KOPT-K1 (cell line): Measurements from ENCODE around the gene CACTIN.
"Not testable (repeated sequence)": the region's sequence is repeated elsewhere in the genome, so short reads cannot be mapped to it uniquely, and the experiment has no call there.

Source experiments
- H3K27ac ChIP-seq: fragments of 200-600 bp; sonication (generic); 2 replicates; pipeline ENCODE4 v1.5.1; 2016; ENCODE audit warnings: antibody characterized with exemption, mild to moderate bottlenecking, low read depth, low read length; ENCODE audit not compliant: poor library complexity, severe bottlenecking
- H3K36me3 ChIP-seq: fragments of 200-600 bp; sonication (generic); 2 replicates; pipeline ENCODE4 v1.5.1; 2017; ENCODE audit warnings: antibody characterized with exemption, mild to moderate bottlenecking, low read length, moderate library complexity; ENCODE audit not compliant: insufficient read depth
- H3K9me3 ChIP-seq: fragments of 200-600 bp; sonication (generic); 2 replicates; pipeline ENCODE4 v1.5.1; 2017; ENCODE audit warnings: antibody characterized with exemption, low read length, mild to moderate bottlenecking; ENCODE audit not compliant: insufficient read depth, poor library complexity, severe bottlenecking

Gene CACTIN

DNA sequence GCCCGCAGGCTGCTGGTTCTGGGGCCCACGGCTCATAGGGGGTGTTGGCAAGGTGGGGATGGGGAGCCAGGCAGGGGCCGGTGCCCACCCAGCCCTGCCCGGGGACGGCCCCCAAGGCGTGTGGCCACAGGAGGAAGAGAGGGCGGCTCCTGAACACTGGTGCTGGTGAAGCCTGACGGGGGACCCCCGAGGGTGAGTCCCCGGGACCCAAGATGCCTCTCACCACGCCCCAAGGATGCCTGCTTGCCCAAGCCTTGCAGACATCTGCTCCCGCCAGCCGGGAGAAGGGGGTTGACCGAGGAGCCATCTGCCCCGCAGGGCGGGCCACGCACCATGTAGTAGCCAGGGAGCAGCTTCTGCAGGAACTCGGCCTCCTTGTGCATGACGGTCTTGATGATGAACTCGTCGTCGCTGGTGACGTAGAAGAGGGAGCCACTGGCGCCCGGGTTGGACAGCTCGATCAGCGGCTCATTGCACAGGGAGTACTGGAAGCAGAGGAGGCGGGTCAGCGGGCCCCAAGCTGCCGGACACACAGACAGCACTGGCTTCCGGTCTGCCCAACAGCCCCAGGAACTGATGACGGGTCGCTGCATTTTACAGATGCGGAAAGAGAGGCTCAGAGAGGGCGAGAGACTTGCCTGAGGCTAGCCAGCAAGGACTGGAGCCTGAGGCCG lies 29.6 kb upstream of the CACTIN start:
- no peaks in the 10 kb centered on the region for H3K9me3 ChIP-seq
- peaks cover 20% of the 10 kb centered on the region; the same call in 1 of the 2 replicates for H3K36me3 ChIP-seq
- H3K27ac ChIP-seq, result no peak overlapping the region

DNA sequence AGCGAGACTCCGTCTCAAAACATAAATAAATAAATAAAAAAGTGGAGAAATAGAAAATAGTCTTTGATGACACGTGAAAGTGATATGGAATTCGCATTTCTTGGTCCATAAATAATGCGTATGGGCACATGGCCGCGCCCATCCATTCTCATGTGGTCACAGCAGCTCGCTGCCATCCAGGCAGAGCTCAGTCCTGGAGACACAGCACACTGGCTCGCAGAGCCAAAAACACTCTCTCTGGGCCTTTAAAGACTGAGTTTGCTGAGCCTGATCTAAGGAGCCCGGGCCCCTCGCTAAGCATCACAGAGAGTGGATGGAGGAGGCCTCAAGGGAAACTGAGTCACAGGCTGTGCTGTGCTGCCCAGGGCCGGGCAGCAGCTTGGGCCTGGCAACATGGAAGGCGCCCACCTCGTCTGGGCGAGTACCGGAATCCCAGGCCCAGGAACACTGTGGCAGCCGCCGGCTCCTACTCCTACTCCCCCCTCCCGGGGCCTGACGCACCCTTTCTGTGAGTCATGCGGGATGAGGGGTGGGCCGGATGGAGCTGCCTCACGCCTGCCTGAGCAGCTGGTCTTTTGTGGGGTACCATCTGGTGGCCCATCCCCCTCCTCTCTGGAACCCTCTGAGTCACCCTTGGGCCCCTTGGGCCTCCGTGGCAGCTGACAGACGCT lies 28.9 kb upstream of the CACTIN start:
- H3K36me3 ChIP-seq, result peaks cover 19% of the 10 kb centered on the region; the same call in 1 of the 2 replicates

DNA sequence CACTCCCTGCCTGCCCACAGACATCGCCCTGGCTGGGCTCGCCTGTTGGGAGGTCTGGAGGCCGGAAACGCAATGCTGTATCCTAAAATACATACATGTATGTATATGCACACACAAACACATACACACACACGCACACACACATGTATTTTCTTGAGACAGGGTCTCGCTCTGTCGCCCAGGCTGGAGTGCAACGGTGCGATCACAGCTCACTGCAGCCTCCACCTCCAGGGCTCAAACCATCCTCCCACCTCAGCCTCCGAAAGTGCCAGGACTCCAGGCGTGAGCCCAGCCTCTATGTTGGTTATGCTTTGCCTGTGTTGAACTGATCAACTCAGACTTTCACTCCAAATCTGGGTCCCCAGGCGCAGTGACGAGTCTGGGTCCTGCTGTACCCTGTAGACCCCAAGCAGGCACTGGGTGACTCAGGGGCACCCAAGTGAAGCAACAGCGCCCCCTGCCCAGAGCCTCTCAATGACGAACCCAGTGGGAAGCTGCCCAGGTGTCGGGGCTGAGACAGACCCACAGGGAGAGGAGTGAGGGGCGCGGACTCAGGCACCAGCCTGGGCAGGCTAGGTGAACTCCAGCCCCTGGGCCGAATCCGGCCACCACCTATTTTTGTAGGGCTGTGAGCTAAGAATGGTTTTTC lies 27.4 kb upstream of the CACTIN start:
- Histone ChIP-seq H3K9me3 (no peaks in the 10 kb centered on the region), H3K36me3 (peaks cover 19% of the 10 kb centered on the region; the same call in 1 of the 2 replicates), H3K27ac (no peak overlapping the region)

More for the DNA sequence above, 28.9 kb upstream of the CACTIN start:
- H3K27ac ChIP-seq, result no peak overlapping the region
- H3K9me3 ChIP-seq, result no peaks in the 10 kb centered on the region

DNA sequence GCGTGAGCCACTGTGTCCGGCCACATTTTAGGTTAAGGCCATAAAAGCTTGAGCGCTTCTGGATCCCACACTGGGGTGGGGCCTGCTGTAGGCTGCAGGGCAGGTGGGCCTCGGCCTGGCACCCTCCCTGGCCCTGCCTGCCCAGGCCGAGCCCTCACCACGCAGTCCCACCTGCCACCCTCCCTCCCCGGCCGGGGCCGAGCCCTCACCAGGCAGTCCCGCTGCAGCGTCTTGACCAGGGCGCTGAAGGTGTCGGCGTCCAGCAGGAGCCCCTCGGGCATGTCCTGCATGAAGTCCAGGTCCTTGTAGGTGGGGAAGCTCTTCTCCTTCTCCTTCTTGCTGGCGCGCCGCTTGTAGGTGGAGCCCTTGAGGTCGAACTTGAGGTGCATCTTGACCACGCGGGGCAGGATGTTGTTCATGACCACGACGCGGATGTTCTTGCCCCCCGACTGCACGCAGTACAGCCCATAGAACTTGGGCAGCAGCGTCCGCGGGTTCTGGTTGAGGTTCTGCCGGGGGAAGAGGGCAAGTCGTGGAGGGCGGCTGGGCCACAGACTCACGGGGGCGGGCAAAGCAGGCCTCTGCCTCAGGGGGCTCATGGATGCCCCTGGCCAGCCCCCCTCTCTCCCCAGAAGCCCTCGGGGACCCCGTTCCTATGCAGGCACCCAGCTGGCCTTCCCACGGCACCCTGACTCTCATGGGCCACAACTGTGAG lies 26.6 kb upstream of the CACTIN start:
- no peaks in the 10 kb centered on the region for H3K9me3 ChIP-seq
- peaks cover 19% of the 10 kb centered on the region; the same call in 1 of the 2 replicates for H3K36me3 ChIP-seq
- no peak overlapping the region for H3K27ac ChIP-seq

- H3K27ac ChIP-seq, result no peak overlapping the region
- peaks cover 19% of the 10 kb centered on the region; the same call in 1 of the 2 replicates for H3K36me3 ChIP-seq
- no peaks in the 10 kb centered on the region for H3K9me3 ChIP-seq
Observed at GRCh38 chr19:3652422-3652821, 25.8 kb upstream of the CACTIN start.

- peaks cover 14% of the 10 kb centered on the region; the same call in 1 of the 2 replicates for H3K36me3 ChIP-seq
- no peak overlapping the region for H3K27ac ChIP-seq
- H3K9me3 ChIP-seq, result no peaks in the 10 kb centered on the region
Observed at GRCh38 chr19:3651684-3652083, 25.1 kb upstream of the CACTIN start.

- H3K36me3 ChIP-seq, result peaks cover 7% of the 10 kb centered on the region; the same call in 1 of the 2 replicates
- no peak overlapping the region for H3K27ac ChIP-seq
- H3K9me3 ChIP-seq, result no peaks in the 10 kb centered on the region
Observed at GRCh38 chr19:3649888-3650287, 23.3 kb upstream of the CACTIN start.

DNA sequence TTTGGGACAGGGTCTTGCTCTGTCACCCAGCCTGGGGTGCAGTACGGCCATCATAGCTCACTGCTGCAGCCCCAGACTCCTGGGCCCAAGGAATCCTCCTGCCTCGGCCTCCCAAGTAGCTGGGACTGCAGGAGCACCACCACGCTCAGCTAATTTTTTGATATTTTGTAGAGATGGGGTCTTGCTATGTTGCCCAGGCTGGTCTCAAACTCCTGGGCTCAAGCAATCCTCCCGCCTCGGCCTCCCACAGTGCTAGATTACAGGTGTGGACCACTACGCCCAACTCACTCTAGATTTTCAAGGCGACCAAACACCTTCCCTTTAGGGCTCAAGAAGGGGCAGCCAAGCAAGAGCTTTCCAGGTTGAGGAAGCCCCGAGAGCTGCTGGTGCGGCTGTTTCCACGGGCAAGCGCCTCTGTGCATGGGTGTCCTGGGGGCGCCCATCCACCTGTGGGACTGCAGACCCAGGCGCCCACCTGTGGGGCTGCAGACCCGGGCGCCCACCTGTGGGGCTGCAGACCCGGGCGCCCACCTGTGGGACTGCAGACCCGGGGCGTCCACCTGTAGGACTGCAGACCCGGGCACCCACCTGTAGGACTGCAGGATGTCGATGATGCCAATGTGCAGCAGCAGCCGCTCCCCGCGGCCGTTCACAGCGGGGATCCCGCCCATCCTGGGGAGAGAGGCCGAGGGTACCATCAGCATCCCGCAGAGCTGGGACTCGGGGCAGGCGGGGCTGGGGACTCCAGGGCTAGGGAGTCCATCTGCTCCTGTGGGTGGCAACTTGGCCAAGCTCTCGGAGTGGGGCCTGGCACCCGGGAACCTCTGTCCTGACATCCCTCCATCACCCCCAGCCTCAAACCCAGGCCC lies 21.7 kb upstream of the CACTIN start:
- no peaks in the 10 kb centered on the region for H3K9me3 ChIP-seq
- H3K27ac ChIP-seq, result no peak overlapping the region
- peaks cover 7% of the 10 kb centered on the region; the same call in 1 of the 2 replicates for H3K36me3 ChIP-seq

- H3K9me3 ChIP-seq, H3K36me3 ChIP-seq, H3K27ac ChIP-seq: not testable (repeated sequence)
Observed at GRCh38 chr19:3647102-3647501, 20.5 kb upstream of the CACTIN start.

GRCh38 chr19:3646336-3647092 lies 19.9 kb upstream of the CACTIN start:
- no peaks in the 10 kb centered on the region; the same call in 1 of the 2 replicates for H3K36me3 ChIP-seq
- H3K27ac ChIP-seq, result no peak overlapping the region
- no peaks in the 10 kb centered on the region for H3K9me3 ChIP-seq

DNA sequence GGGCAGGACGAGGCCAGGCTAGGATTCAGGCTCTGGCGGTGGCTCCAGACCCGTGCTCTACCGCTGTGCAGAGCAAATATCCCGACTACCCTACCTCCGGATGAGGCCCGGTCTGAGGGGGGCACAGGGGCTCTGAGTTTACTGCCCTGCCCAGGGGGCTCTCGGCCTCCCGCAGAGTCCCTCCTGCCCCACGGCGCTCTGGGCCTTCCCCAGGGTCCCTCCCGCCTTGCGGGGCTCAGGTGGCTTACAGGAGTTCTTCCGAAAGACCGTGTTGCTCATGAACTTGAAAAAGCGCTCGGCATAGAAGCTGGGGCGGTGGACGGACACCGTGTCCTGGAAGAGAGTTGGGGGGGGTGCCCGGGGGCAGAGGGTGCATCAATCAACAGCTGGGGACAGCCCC lies 19.1 kb upstream of the CACTIN start:
- Histone ChIP-seq H3K27ac (no peak overlapping the region), H3K9me3 (no peaks in the 10 kb centered on the region), H3K36me3 (no peaks in the 10 kb centered on the region; the same call in 1 of the 2 replicates)

DNA sequence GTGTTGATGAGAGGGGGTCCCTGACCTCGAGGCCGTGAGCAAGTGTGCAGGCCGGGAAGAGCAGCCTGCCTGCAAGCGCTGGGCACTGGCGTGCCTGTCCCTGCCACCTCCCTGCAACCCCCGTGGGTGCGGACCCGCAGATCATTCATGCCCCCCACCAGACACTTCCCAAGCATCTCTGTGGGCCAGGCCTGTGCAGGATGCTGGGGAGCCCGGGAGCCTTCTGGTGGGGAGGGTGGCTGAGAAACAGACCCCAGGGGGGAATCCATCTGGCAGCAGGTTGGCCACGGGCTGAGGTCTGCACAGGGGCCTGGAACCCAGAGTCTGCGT lies 18.4 kb upstream of the CACTIN start:
- Histone ChIP-seq H3K36me3 (no peaks in the 10 kb centered on the region), H3K9me3 (no peaks in the 10 kb centered on the region)

GRCh38 chr19:3644351-3645066 lies 17.9 kb upstream of the CACTIN start:
- Histone ChIP-seq H3K36me3 (no peaks in the 10 kb centered on the region), H3K9me3 (no peaks in the 10 kb centered on the region), H3K27ac (no peak overlapping the region)

More for the DNA sequence above, 18.4 kb upstream of the CACTIN start:
- H3K27ac ChIP-seq, result no peak overlapping the region
